HepG2 (cell line): ENCODE measurements around the gene C17orf75. TPM values are rescaled to one million over a fixed set of nuclear protein-coding genes. Genes with fewer than 3 reads are reported as not detected.

Experiments
- EHMT2 ChIP-seq: fragments of 200-600 bp; sonication (generic); IDR thresholded peaks from 2 replicates; pipeline ENCODE4 v1.7.0; 2017; ENCODE audit warnings: antibody characterized with exemption, low read depth, low read length, borderline replicate concordance
- GMEB1 ChIP-seq: sonication (generic); formaldehyde crosslinking; IDR thresholded peaks from 2 replicates; pipeline ENCODE4 v1.5.1; 2020; ENCODE audit warnings: missing genetic modification reagents, mild to moderate bottlenecking, borderline replicate concordance
- NR2F1 ChIP-seq, 2 experiments: fragments of 450-650 bp in 1 of 2; formaldehyde crosslinking in 1 of 2; IDR thresholded peaks; 2 replicates each; pipeline versions ENCODE4 v1.5.0 to v1.6.1; 2016 to 2020; ENCODE audit warnings: mild to moderate bottlenecking in 1 of 2, missing compliant biosample characterization in 1 of 2, missing genetic modification reagents in 1 of 2, moderate library complexity in 1 of 2
- PPARG ChIP-seq: conservative IDR thresholded peaks from 2 replicates; pipeline ENCODE4 v1.6.1; 2016; ENCODE audit warnings: missing biosample characterization, missing genetic modification reagents
- THYN1 ChIP-seq: sonication (generic); formaldehyde crosslinking; IDR thresholded peaks from 2 replicates; pipeline ENCODE4 v1.8.1; 2023; ENCODE audit warnings: low read depth, mild to moderate bottlenecking, moderate library complexity, missing genetic modification reagents, borderline replicate concordance
- ZNF282 ChIP-seq: fragments of 450-650 bp; IDR thresholded peaks from 2 replicates; pipeline ENCODE4 v1.6.1; 2018; ENCODE audit not compliant: partially characterized antibody
- ZNF577 ChIP-seq: sonication (generic); formaldehyde crosslinking; IDR thresholded peaks from 2 replicates; pipeline ENCODE4 v1.4.0; 2020; ENCODE audit warnings: mild to moderate bottlenecking, low read depth, missing genetic modification reagents, borderline replicate concordance
- ZNF672 ChIP-seq: sonication (generic); formaldehyde crosslinking; IDR thresholded peaks from 2 replicates; pipeline ENCODE4 v1.8.1; 2022; ENCODE audit warnings: missing genetic modification reagents
- ZNF776 ChIP-seq: sonication (generic); formaldehyde crosslinking; IDR thresholded peaks from 2 replicates; pipeline ENCODE4 v1.4.0; 2020; ENCODE audit warnings: mild to moderate bottlenecking, missing genetic modification reagents
- ZZZ3 ChIP-seq: sonication (generic); formaldehyde crosslinking; IDR thresholded peaks from 2 replicates; pipeline ENCODE4 v1.4.0; 2020; ENCODE audit warnings: missing genetic modification reagents, mild to moderate bottlenecking, borderline replicate concordance
- polyA plus RNA-seq, 8 experiments: library from polyadenylated mRNA; depleted of rRNA in 3 of 8; stranded (reverse) in 7 of 8; unstranded in 1 of 8; fragments of >200 nt; fragmentation: Illumina TruSeq in 4 of 8; extraction: Trizol in 4 of 8; gene quantifications; 2 replicates each; pipeline versions ENCODE4 v1.2.1 to v1.2.3, GENCODE V29; 2011 to 2016; ENCODE audit warnings: low read depth in 4 of 8, missing spikeins in 1 of 8, mixed read lengths in 1 of 8; ENCODE audit not compliant: insufficient read depth in 1 of 8
- total RNA-seq, 5 experiments: library from RNA; depleted of rRNA; stranded (reverse); fragments of >200 nt; fragmentation: Illumina TruSeq; extraction: Trizol; gene quantifications; 2 replicates each; pipeline ENCODE4 v1.2.3, GENCODE V29; 2016; ENCODE audit warnings: low read depth in 1 of 5
- TF ChIP-seq, protein P1 (sequence below): sonication (generic); formaldehyde crosslinking; IDR thresholded peaks from 2 replicates; pipeline ENCODE4 v1.4.0; 2020; ENCODE audit warnings: mild to moderate bottlenecking, missing genetic modification reagents

Gene C17orf75
- total and polyA plus RNA-seq, 2 of the 13 experiments (the other 11 are each of a cell fraction or from before 2014, with no cell fraction given): 16.2 to 33.0 TPM

- no peak for TF ChIP-seq THYN1 (CRISPR knock-in tag)
- TF ChIP-seq GMEB1: no peak
- no peak for TF ChIP-seq ZNF776 (CRISPR knock-in tag)
- TF ChIP-seq, protein P1, sequence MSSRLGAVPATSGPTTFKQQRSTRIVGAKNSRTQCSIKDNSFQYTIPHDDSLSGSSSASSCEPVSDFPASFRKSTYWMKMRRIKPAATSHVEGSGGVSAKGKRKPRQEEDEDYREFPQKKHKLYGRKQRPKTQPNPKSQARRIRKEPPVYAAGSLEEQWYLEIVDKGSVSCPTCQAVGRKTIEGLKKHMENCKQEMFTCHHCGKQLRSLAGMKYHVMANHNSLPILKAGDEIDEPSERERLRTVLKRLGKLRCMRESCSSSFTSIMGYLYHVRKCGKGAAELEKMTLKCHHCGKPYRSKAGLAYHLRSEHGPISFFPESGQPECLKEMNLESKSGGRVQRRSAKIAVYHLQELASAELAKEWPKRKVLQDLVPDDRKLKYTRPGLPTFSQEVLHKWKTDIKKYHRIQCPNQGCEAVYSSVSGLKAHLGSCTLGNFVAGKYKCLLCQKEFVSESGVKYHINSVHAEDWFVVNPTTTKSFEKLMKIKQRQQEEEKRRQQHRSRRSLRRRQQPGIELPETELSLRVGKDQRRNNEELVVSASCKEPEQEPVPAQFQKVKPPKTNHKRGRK (CRISPR knock-in tag): no peak
- no peak for TF ChIP-seq NR2F1 (CRISPR knock-in tag; IDR thresholded peaks at IDR 0.05)
- no peak for TF ChIP-seq ZZZ3 (CRISPR knock-in tag)
- no peak for TF ChIP-seq ZNF577 (CRISPR knock-in tag)
- no peak for TF ChIP-seq ZNF672
- no peak for TF ChIP-seq PPARG
- TF ChIP-seq EHMT2: peak; percentile 88
- no peak for TF ChIP-seq ZNF282
Observed at GRCh38 chr17:32342603-32343325, 791 bp upstream of the C17orf75 start (continued).
